ENCODE results near the gene FARP1.

DNA sequence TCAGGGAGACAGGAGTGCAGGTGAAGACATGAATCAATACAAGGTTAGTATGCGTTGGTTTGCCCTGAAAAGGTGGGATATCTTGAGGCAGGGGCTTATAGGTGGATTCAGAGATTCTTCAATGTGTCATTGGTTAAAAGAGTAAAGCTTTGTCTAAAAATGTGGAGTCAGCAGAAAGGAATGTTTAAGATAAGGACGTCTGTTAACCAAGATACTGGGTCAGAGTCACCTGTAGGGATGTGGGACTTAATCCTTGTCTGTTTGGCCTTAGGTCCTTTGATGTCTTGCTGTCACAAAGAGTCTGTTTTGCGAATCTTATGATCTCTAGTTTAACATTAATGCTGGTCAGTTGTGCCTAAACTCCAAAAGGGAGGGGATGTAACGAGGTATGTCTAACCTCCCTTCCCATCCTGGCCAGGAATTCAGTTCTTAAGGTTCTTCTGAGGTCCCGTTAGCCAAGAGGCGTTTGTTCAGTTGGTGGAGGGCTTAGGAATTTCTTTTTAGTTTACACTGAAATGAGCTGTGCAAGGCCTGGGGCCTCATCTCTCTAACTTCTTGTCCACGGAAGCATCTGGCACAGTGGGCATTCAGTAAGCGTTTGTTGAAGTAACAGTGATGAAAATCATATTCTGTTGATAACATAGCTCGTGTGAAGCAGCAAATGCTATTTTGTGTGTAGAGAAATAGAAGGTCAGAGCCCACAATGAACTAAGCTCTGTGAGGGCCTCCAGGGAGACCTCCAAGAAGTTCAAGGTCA is 130.4 kb downstream of the FARP1 start:
- TF ChIP-seq GATA2 (IDR thresholded peaks at IDR 0.05; ENCODE audit: low read depth, low read length), result no peak
- TF ChIP-seq GATA3 (IDR thresholded peaks at IDR 0.05; ENCODE audit: low read depth, low read length), result no peak

Measured in SH-SY5Y (cell line).